Muscle of arm (tissue), 12 donors: ENCODE data around the gene C16orf96. TPM values are rescaled to one million over a fixed set of nuclear protein-coding genes. Genes with fewer than 3 reads are reported as not detected.

Experiments
- DNase-seq: peaks from one replicate; pipeline ENCODE4 v3.0.0-alpha.2; 2013
- polyA plus RNA-seq, 12 donors: library from polyadenylated mRNA; unstranded; fragments of 120-200 nt; gene quantifications; one replicate each; pipeline ENCODE4 v1.2.1, GENCODE V29; 2013; ENCODE audit not compliant: insufficient read length in 12 of 12

Gene C16orf96
- polyA plus RNA-seq, 12 donors = 0.32 to 1.1 (median 0.57) TPM; not detected in 2

GRCh38 chr16:4525069-4525468, 31.1 kb upstream of the C16orf96 start:
- DNase-seq = peak; percentile 76

DNA sequence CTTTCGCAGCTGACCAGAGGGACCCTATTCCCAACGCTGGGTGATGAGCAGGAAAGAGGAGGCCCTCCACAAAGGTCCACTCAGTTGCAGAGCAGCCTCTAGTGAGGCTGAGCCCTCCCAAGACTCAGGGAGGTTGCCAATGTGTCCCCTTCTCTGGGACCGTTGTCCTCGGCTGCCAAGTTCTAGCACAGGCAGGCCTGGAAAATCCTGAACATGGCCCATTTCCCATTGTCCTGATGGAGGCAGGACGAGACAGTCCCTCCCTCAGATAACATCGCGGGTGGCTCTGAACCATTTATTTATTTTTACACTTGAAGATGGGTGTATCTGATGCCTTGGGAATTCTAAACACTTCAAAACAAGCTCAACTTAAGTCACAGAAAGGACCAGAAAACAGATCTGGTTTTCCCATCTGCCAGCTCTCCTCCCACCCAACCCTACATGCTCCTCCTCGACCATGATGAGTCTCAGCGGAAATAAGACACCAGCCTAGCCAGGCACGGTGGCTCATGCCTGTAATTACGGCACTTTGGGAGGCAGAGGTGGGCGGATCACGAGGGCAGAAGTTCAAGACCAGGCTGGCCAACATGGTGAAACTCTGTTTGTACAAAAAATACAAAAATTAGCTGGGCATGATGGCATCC, 30.4 kb upstream of the C16orf96 start:
- DNase-seq = no peak

DNA sequence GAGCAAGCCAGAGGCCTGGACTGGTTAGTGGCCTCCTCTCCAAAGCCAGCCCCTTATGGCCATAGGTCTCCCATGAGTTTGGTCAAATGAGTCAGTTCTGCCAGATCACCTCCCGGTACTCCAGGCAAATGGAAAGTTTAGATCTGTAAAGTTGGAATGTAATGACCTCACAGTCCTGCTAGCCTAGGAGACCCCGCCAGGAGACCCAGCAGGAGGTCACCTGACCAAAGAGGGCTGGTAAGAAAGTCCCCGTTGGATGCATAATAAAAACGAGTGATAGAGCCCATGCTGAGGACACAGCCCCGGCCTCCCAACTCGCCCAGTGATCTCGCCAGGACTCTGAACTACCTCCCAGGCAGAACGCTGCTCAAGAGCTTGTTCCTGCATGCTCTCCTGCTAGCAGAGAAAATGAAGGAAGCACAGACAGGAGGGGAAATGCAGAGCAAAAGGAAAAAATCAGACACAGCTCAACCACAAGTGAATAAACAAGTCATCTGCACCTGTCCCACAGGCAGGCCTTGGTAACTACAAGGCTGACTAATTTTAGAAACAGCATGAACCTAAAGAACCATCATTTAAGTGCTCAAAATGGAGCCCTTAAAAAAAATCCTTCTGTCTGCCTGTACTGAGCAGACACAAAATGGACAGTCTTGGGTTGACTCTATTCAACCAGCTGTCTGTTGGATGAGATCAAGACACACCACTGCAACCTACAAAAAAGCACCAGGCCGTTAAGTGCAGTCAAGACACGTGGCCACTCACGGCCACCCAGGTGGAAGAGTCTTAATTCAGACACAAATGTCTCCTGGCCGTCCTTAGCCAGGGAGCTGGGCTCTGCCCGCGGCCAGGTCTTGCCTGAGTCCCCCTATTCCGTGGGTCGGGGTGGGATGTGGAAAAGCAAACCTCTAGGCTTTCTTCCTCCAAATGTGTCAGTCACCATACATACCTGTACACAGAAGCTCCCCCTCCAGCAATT, 26.8 kb upstream of the C16orf96 start:
- no peak for DNase-seq

GRCh38 chr16:4531811-4532210, 24.3 kb upstream of the C16orf96 start:
- no peak for DNase-seq

- no peak for DNase-seq
Measured at GRCh38 chr16:4532238-4532637, 23.9 kb upstream of the C16orf96 start.

DNA sequence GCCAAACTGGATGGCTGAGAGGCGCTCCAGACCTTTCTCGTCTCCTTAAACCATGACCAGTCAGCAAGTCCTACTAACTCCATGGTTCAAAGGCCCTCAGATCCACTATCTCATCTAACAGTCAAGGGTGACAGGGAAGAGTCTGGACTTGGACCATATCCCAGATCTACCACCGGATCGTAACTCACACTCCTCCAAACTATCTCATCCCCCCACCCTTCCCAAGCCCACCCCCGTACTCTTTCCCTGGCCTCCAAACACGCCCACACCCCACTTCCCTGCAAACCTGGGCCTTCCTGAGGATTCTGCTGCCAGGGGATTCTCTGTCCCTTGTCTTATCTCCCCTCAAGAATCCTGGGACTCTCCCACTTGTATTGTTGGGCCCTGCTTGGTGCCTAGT, 22.6 kb upstream of the C16orf96 start:
- no peak for DNase-seq

DNA sequence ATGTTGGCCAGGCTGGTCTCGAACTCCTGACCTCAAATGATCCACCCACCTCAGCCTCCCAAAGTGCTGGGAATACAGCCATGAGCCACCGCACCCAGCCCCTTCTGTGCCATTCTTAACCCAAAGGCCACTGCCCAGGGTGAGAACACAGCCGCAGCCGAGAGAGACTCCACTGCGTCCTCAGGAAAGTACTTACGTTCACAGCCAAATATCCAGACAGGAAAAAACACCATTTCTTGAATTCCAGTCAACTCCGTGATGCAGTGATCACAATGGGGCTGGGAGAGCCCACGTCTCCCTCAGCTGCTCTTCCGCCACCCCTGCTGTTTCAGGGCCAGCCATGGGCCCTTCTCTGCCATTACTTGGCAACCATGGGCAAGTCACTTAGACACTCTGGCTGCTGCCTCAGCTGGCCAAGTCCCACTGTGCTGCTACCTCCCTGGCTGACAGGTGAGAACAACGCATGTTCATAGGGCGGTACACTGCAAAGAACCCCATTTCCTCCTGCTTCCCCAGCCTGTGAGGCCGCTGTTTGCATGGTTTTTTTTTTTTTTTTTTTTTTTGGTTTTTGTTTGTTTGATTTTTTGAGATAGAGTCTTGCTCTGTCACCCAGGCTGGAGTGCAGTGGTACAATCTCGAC, 21.9 kb upstream of the C16orf96 start:
- no peak for DNase-seq

DNA sequence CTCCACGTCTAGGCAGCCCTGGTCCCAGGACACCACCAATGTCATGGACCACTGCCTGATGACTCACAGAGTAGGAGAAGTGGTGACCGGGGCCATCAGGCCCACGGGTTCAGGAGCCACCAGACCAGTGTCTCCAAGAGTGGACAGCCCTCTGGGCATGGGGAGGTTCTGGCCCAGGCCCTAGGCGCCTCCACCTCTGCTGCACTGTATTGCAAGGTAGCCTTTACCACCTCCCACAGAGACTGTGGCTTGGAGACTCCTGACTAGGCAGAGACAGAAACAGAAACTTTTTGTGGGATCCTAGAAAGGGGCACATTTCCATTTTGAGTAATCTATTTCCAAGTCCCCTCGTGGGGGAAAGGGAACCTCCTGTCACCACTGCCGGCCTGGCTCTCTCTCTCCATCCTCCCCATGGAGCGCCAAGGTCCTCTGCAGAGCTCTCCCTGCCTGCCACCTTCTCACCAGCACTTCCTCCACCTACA, 20.5 kb upstream of the C16orf96 start:
- DNase-seq = no peak

GRCh38 chr16:4536391-4537106, 19.6 kb upstream of the C16orf96 start:
- no peak for DNase-seq

DNA sequence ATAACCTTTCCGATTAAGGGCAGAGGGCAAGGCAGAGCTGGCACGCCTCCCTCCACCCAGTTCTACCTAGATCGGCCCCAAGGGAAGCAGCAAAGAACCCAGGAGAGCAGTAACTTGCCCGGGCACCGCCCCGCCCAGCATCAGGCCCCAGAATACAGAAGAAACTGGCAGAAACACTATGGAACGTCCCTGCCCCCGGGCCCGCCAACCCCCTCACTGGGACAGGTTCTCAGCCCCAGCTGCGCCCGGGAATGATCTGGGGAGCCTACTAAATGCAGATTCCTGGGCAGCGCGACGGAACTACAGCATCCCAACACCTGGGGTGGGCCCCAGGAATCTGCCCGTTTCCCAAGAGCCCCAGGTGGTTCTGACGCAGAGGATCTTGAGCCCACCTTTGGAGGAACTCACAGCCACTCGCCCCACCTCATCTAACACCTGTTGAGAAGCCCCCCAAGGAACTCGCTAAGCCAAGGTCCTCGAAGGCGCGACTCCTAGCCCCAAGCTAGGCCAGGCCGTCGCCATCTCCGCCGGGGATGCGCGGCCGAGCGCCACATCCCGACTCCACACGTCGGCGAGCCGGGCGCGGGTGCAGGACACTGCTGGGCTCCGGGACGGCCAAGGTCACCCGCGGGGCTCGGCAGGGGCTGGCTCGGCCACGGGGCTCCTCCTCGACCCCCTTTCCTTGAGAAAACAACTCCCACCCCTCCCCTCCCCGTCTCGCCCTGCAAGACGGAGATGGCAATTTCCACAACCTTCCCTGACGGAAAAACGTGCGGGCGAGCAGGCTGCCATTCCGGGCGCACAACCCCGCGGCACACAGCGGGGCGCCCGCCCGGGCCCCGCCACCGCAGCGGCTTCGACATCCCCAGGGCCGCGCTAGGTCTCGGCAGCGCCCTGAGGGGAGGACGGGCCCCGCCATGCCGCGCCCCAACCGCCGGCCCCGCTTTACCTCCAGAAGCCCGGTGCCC, 18.5 kb upstream of the C16orf96 start:
- peak; percentile 25 for DNase-seq

DNA sequence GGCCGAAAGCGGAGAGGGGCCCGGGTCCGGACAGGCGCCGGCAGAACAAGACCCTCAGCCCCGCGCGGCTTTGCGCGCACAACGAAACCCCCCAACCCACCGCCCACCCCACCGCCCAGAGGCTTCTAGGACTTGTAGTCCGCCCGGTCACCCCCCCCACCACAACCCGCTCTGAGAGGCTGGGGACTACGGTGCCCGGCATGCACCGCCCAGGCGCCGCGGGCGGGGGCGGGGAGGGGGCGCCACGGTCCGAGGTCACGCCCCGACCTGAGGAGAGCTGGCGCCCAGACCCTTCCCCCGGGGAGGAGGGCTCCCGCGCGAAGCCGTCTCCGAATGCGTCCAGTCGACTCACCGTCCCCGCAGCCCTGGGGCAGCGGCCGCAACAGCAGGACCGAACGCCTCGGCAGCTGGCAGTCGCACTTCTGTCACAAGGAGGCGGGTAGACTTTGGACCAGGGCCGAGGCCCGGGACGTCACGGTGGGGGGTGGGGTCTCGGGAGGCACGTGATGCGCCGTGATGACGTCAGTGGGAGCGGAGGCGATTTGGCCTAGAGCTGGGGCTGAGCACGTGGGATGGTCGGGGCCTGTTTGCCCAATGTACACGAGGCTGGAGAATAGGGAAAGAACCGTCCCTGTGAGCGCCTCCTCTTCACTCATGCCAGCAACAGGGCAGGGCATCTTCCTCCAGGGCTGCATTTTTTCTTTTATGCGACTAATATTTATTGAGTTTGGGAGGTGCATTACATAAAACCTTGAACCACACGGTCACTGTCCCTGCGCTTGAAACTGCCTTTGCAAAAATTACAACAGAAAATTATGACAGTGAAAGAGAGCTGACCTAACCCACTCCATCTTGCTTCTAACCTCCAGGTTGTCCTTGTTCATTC, 17.5 kb upstream of the C16orf96 start, which contains the start of gene CDIP1:
TSS of gene CDIP1 (minus strand) at position 424 of the 886 bp plus-strand sequence. CDS start 24,643 bp downstream, outside the sequence.
- peak; percentile 97 for DNase-seq

- no peak for DNase-seq
Measured at GRCh38 chr16:4539716-4540284, 16.3 kb upstream of the C16orf96 start.

DNA sequence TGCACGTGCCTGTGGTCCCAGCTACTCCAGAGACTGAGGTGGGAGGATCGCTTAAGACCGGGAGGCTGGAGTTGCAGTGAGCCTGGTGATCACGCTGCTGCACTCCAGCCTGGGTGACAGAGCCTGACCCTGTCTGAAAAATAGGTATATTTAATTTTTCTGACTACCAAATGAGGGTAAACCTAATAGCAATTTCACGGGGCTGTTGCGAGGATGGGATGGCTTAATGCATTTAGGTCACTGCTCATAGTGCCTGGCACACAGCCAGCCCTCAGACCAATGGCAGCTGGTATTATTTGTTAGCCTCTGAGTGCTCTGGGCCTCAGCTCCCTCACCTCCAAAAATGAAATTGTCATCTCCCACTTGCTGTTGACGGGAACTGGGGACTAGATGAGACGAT, 11.7 kb upstream of the C16orf96 start:
- DNase-seq = no peak

GRCh38 chr16:4548124-4548523, 8.0 kb upstream of the C16orf96 start:
- no peak for DNase-seq

DNA sequence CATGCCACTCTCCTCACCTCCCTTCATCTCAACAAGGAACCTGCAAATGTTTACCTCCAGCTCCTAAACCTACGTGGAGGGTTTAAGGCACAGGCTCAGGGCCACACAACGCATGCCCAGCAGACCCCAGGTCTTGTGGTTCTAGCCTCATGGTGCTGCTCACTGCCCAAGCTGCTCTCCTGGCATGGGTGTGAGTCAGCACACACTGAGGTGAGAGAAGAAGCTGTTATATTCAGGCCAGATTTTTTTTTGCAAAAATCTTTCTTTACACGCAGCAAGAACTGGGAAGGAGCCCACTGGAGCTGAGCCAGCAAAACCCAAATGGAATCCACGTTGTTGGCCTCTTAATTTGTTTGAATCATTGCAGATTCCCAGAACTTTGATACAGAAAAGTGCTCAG, 5.5 kb upstream of the C16orf96 start:
- DNase-seq = no peak

GRCh38 chr16:4552541-4552940, 3.6 kb upstream of the C16orf96 start:
- no peak for DNase-seq

DNA sequence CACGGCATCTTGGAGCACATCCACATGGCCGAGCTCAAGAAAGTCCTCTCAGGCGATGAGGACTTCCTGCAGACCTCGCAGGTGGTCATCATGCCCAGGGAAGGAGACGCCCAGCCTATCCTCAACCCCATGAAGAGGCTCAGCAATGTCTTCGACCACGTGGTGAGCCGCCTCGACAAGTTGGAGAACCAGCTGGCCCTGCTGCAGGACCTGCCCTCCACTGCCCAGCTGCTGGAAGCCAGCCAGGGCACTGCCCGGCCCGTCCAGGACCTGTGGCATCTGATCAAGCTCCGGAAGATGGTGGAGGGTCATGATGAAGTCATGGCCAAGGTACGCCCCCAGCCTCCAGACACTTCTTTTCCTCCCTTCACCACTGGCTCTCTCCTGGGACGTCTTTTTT, 440 bp downstream of the C16orf96 start:
- no peak for DNase-seq

DNA sequence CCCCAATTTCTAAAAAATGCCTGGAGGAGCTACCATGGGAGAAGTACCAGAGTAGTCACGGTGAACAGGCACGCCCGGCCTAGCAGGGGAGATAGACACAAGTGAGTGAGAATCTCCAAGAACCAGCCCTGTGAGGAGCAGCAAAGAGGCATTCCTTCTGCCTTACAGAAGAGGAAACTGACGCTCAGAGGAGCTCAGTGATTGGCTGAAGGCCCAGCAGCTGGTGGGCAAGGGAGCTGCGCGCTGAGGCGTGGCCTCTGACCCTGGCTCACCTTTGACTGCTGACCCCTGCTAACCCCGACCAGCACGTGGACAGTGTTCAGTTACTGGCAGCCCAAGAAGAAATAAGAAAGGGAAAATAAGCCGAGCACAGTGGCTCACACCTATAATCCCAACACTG, 1.8 kb downstream of the C16orf96 start:
- DNase-seq = no peak

- DNase-seq = no peak
Measured at GRCh38 chr16:4561596-4561995, 5.5 kb downstream of the C16orf96 start.
